Mammary epithelial cell (primary cell): ENCODE data around the gene RAPSN.

Experiments
- CTCF ChIP-seq, 2 donors: IDR thresholded peaks in 1 of 2; conservative IDR thresholded peaks in 1 of 2; 2 replicates each; pipeline ENCODE4 v1.5.1; 2011 to 2012; ENCODE audit warnings: inconsistent platforms in 2 of 2, low read length in 2 of 2, mild to moderate bottlenecking in 2 of 2, control low read depth in 1 of 2, low read depth in 1 of 2; ENCODE audit not compliant: insufficient read depth in 1 of 2; ENCODE audit errors: extremely low read depth in 1 of 2
- EZH2 ChIP-seq: IDR thresholded peaks from 2 replicates; pipeline ENCODE4 v1.6.1; 2012; ENCODE audit warnings: low read length, inconsistent platforms, borderline replicate concordance

GRCh38 chr11:47467357-47467756 lies 18.4 kb upstream of the RAPSN start:
- TF ChIP-seq CTCF (conservative IDR thresholded peaks at IDR 0.05 in 1 of 2, IDR thresholded peaks at IDR 0.05 in 1 of 2; ENCODE audit: extremely low read depth in 1 of 2, insufficient read depth in 1 of 2, low read depth in 1 of 2, low read length in 2 of 2) = no peak
- no peak for TF ChIP-seq EZH2
